Stimulated activated CD8-positive, alpha-beta memory T cell treated with anti-CD3 and anti-CD28 coated beads, Interleukin-2, amount 100 ng/mL, for 1 hour (primary cell): ENCODE measurements around the gene FNTB.

Experiments used
- DNase-seq, 2 donors: peaks; one replicate each; pipeline ENCODE4 v3.0.0-alpha.2; 2020; ENCODE audit warnings: low read depth in 2 of 2

FNTB gene

DNA sequence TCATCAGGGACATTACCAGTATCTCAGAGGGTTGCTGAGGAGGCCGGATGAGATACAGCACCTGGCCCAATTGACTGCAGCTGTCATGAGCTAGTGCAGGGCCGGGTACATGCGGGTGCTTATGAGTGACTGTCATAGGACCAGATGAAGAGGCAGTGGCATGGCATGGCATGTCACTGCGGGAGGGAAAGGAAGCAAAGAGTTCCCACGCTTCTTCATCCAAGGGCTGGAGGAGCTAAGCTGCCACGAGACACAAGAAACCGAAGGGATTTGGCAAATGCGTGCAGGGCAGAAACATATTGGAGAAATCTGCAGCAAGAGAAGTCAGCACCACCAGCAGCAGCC is 33.4 kb upstream of the FNTB start:
- no peak for DNase-seq

DNA sequence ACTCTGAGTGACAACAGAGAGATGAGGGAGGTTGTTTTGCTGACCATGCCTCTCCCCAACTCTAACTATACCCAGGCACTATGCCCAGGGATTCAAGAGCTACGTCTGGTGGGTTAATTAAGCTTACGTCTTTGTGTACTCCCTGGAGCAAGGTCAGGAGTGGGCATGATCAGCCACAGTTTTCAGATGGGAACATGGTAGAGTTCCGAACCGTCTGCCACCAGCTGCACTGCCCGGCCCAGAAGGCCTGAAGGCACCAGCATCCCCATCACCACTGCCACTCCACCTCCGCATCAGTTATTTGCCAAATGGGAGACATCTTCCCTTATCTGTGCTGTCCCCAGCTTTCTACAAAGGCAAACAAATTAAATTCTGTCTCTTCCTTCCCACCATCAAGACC is 33.0 kb upstream of the FNTB start:
- no peak for DNase-seq

DNA sequence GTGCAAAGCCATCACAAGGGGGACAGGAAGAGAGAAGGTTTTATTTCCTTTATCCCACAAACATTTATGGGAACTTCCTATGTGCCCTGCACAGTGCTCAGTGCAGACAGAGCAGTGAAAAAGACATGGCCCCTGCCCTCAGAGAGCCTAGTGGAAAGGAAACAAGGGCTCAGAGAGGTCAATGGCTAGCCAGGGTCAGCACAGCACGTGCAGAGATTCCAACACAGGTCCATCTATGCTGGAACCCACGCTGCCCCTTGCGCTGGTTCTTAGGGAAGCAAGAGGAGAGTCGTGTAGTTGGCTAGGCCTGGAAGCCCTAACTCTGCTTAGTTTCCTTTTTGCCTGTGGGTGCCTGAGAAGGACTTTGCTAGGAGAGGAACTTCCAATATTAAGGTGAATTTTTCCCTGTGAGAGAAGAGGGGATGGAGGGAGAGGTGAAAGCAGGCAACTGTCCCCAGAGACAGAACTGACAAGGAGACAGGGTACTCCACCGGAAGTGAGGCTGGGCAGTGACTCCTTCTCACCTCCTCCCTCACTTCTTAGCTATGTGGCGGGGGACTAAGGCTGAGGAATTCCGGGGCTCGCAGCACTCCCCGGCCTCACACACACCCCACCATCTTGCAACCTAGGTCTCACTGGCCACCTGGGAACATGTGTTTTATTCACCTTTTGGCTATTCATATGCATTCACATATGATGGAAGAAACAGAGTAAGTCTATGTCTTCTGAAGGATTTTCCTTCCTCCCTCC is 32.0 kb upstream of the FNTB start:
- DNase-seq, result no peak

DNA sequence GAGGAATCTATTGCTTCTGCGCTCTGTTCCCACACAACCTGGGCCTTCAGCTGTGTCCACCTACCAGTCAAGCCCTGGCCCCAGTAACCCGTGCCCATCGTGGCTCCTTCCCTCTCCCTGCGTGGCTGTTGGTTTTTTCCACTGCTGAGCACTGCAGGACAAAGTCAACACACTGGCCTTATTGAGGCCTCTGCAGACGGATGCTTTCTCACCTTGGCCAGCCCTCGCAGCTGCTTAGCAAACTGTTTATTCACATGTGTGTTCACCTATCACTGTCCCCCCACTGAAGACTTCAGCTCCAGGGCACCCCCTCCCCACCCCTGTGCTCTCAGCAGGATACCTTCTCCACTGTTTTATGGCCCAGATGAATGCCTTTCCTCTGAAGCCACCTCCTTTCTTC is 31.4 kb upstream of the FNTB start:
- no peak for DNase-seq

DNA sequence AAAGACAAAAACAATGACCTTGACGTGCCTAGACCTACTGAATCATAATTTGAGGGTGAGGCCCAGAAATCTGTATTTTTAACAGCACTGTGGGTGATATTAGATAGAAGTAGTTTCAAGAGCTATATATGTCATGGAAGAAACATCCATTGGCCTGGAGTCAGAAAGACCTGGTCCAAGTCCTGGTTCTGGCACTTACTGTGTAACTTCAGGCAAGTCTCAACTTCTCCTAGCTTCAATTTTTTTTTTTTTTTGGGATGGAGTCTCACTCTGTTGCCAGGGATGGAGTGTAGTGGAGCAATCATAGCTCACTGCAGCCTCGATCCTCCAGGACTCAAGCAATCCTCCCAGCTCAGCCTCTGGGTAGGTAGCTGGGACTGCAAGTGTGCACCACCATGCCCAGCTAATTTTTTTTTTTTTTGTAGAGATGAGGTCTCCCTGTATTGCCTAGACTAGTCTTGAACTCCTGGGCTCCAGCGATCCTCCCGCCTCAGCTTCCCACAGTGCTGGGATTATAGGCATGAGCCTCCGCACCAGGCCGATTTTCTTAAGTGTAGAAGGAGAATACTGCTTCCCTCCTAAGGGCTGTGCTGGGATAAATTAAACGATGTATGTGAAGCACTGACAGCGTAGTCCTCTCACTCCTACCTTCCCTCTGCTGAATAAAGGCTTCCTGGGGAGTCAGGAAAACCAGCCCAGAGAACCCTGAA is 29.8 kb upstream of the FNTB start:
- no peak for DNase-seq

DNA sequence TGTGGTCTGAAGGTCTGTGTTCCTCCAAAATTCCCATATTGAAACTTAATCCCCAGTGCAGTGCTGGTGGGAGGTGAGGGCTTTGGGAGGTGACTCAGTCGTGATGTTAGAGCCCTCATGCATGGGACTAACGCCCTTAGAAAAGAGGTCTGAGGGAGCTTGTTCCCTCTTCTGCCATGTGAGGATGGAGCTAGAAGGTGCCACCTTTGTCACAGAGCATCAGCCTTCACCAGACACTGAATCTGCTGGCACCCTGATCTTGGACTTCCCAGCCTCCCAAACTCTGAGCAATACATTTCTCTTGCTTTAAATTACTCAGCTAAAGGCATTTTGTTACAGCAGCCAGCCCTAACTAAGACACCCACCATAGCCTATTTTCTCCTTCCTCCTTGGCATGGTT is 28.5 kb upstream of the FNTB start:
- no peak for DNase-seq

DNA sequence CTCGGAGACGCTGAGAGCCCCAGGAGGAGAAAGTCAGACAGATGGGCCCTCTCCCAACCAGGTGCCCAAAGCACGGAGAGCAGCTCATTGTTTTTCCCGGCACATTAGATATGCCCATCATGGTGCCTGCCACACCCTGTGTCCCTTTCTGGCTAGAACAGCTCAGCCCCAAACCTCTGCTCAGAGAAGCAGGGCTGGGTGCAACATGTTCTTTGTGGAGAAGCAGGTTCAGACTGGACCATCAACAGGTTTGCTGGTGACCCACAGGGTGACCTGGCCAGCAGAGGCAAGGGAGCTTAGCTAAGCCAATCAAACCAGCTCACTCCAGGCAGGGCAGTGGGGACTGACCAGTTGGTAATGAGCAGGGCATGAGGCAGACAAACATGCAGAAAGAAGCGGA is 28.0 kb upstream of the FNTB start:
- DNase-seq, result no peak

DNA sequence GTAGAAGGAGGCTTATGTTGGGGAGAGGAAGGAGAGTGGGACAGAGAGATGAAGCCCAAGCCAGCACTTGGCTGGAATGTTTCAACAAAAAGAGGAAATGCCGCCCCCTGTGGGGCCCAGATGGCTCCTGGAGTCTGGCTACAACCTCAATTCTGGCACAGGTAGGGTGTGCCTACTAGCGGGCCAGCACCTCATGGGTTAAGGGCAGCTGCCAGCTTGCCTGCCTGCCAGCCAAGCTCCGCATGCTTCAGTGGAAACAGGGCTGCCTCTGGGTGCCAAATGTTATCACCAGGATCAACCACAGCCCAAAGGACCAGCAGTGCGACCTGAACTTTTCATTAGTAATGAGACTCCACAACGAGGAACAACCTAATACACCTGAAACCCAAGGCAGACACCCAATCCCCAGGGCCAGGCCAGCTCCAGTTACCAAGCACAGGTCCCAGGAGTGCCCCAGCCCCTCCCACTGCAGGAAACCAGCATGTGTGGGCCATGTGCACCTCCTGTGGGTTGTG is 25.9 kb upstream of the FNTB start:
- no peak for DNase-seq

DNA sequence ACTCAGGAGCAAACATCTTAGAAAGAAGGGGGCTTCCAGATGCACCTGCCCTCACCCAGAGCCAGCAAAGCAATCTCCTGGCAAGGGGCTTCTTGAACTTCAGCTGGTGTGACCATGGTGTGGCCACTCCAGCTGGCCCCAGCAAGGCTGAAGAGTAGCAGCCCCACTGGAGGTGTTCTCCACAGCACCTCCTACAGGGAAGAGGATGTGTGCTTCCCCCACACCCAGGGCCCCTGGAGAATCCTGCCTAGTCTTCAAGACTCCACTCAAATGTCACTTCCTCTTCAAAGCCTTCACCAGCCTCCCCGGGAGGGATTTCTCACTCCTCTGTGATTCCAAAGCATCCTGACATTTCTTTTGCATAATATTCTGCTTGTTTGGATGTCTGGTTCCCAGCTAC is 23.1 kb upstream of the FNTB start:
- DNase-seq, result no peak

DNA sequence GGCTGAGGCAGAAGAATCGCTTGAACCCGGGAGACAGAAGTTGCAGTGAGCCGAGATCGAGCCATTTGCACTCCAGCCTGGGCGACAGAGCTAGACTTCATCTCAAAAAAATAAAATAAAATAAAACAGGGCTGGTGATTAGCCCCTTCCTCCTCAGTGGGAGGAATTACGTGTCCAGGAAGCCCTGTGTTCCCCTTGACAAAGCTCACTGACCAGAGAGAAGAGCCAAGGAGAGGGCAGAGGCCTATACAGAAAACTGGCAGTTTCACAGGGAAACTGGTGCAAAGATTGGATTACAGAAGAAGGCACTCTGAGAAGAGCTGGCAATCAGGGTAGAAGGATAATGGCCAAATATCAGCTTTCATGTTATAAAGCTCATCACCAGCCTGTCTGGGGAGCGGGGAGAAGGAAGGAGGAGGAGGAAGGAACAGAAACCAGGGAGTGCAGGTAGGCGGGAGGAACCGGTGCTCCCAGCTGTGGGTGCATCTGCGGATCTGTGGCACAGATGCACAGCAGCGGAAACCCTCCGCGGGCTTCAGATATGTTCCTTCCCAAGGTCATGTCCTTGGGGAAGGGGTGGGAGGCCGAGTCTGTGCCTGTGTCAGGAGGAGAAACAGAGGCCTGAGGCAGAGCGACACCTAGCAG is 21.2 kb upstream of the FNTB start:
- DNase-seq, result no peak

DNA sequence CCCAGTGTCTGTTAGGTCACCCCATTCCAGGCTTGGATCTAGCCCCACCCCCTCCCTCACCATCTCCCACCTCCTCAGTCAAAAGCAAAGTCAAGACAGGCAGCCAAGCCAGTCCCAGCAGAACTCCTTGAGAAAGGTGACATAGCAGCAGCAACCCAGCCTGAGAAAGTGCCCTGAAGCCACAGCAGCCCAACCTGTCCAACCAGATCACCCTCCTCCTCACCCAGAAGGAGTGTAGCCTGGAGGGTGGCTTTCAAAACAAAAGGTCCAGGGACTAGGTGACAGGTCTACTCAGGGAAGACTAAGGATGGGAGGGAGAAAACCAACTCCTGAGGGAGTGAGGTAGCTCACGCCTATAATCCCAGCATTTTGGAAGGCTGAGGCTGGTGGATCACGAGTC is 19.7 kb upstream of the FNTB start:
- DNase-seq, result no peak

DNA sequence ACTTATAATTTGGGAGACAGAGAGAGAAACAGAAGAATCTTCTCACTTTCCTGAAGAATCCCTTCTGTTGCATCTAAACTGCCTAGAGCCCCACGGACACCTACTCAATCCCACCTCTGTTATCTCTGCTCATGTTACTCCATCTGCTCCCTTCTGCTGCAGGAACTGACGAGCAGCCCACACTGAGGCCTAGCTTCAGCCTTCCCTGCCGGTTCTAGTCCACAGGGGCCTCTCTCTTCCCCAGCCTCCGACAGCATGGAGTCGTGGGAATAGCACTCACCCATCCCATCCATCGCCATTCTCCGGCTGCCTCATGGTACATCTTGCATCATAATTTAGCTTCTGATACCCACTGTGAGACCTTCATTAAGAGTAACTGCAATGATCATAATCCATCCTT is 18.5 kb upstream of the FNTB start:
- DNase-seq, result no peak

DNA sequence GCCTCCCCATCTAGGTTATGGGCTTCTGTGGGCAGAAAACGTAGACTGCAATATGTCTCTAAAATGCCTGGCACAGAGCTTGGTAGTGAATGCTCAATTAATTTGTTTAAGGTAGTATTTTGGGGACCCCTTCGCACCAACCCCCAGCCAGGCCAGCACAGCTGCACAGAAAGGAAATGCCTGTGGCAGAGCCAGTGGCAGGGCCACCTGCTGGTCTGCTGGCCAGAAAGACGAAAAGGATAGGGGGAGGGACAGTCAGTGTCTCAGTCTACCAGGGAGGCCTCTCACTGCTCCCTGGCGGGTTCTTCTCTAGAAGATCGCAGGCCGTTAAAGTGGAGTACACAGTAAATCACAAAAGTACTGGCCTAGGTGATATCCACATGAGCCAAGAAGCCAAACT is 18.0 kb upstream of the FNTB start:
- no peak for DNase-seq

DNA sequence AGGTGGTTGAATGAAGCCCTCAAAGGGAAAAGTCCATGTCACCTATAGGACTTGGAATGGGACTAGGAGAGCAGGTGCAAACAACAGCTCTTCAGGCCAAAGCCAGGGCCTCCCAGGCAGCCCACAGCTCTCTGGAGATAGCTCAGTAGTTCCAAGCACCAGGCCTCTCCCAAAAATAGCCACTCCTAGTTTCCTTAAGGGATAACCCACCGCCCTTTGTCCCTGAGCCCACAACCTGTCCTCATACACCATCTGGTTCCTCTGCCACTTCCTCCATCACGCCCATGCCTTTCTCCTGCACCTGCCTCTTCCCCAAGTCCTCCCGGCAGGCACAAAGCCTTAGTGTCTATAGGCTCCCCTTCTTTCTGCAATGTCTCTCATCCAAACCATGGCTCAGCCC is 16.7 kb upstream of the FNTB start:
- DNase-seq, result no peak

DNA sequence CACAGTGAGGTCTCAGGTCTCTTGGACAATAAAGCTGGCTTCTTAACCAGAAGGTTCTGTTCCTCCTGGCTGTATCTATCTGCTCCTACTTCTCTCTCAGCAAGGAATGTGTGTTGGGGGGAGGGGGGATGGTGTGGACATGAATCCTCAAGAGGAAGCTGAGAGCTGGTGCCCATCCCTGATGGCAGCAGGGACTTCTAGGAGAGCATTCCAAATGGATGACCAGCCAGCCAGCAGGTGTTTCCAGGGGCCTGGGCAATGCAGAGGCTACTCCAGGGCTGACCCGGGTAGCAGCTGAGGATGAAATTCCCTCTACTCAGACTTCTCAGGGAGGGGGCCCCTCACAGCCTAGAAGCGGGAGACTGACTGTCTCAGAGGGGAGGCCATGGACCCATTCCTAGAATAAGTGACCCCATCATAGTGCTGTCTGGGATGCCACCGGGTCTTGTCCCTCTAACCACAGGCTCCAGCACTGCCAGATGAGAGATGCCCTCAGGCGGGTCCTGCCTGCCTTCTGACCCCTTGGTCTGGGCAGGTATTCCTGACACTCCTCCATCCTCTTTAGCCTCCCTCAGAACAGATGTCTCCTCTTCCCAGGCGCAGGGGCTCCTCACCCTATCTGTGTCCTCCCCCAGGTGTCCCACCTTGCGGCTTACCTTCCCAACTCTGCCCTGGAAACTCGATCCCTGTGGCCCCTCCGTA is 15.8 kb upstream of the FNTB start:
- no peak for DNase-seq

DNA sequence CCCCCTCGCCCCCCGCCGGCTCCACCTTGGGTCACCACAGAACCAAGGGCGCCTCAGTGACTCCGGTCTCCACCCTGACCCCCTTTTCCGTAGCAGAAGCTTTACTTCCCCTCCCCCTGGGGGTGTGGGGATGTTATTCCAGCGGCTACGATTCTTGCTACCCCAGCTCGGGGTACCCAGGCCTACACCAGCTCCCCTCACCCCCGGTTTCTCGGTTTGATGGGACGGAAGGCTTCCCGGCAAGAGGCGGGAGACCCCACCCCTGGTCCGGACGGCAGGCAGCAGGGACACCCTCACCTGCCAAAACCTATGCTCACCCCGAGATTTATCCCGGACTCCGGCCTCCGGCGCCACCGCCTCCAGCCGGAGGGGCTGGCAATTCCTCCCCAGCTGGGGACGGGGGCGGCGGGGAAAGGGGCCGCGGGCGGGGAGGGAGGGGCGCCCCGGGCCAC is 15.2 kb upstream of the FNTB start:
- DNase-seq, result no peak

DNA sequence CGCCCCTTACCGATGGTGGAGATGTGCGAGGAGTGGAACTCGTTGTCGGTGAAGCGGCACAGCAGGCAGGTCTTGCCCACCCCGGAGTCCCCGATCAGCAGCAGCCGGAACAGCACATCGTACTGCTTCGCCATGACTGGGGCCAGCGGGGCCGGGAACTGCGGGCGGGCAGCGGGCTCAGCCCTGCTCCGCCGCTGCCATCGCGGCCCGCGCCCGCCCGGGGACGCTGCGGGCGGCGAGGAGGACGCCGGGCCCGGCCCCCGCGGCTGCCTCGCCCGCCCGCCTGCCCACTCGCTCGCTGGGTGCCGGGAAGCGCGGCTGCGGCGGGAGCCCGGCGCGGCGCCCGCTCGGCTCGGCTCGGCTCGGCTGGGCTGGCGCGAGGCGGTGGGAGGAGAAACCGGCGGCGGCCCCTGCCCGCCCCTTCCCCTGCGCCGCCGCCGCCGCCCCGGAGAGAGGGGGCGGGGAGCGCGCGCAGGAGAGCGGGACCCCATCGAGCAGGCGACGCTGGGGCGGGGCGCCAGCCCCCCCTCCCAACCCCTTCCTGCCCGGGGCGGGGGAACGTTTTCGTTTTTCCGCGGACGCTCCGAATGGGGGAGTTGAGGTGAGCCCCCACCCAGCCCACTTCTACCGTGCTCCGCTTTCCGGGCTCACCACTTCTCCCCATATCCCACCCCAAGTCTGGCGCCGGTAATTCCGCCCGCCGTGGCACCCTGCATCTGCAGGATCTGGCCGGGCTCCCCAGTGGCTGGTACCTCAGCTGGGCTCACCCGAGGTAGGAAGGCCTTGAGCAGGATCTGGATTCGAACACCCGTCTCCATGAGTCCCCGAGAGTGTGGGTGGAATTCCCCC is 14.5 kb upstream of the FNTB start, which contains the start of gene RAB15:
Gene RAB15, minus strand, starts transcription at position 394 of the 849 bp plus-strand sequence. Its CDS starts 260 bp downstream, at position 134.
- no peak for DNase-seq

DNA sequence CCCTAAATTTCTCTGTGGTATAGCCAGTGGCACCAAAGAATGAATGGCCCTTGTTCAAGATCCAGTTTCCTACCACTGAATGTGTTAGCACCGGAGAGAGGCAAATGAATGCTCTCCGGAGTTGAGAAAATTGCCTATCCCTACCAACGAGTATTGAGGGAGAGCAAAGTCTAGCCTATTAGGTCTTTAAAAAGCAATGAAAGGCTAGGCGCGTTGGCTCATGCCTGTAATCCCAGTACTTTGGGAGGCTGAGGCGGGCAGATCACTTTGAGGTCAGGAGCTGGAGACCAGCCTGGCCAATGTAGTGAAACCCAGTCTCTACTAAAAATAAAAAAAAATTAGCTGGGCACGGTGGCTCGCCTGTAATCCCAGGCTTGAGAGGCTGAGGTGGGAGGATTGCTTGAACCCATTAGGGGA is 13.7 kb upstream of the FNTB start:
- DNase-seq, result no peak

DNA sequence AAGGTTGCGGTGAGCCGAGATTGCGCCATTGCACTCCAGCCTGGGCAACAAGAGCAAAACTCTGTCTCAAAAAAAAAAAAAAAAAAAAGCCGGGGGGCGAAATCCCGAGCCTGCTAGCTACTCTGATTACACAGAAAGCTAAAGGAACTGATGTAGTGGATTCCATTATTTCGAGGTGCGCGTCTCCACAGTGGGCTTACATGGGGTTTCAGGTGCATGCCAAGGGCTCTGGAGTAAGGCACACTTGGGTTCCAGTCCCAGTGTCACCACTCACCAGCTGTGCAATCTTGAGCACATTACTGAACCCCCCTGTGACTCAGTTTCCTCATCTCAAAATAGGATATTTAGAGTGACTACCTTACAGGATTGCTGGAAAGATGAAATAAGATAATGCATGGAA is 12.9 kb upstream of the FNTB start:
- no peak for DNase-seq

DNA sequence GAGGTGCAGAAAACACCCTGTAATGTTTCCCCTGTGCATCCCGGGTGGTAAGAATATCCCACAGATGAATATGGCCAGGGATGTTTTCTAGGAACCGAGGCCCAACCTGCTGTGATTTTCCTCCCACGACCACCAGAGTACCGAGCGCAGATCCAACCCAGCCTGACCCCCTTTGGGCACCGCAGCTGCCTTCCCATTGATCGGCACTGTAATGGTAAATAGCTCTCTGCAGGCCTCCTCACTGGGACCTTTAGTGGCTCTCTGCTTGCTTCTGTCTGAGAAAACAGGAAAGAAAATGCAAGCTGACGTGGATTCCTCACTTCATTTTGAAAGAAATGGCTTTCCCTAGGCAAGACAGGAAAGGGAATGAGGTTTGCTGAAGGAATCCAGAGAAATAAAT is 12.1 kb upstream of the FNTB start:
- no peak for DNase-seq

DNA sequence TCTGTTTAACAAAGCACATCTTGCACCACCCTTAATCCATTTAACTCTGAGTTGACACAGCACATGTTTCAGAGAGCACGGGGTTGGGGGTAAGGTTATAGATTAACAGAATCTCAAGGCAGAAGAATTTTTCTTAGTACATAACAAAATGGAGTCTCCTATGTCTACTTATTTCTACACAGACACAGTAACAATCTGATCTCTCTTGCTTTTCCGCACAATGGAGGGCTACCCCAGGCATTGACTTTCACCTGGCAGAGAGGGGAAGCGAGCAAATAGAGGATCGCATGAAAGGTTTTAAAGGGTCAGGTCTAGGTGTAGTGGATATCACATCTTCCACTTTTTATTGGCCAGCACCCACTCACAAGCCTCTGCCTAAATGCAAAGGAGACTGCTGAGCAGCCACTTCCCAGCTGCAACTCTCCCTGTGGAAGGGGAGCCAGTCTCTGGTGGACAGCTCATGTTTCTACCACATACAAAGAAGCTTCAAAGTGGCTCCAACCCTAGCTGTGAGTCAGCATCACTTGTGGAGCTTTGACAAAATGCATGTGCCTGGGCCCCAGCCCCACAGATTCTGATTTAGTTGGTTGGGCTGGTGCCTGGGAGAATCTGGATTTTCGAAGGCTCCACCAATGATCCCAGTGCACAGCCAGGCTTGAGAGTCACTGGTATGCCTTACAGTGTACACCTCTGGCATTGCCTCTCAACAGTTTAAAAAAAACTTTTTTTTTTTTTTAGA is 7.2 kb upstream of the FNTB start:
- DNase-seq, result no peak
